ENCODE results near the gene SLC37A4.

The SLC37A4 gene

GRCh38 chr11:119026970-119027369, 3.7 kb downstream of the SLC37A4 start:
- WGBS, 2 donors (ENCODE audit: extremely low coverage in 2 of 2, insufficient read length in 2 of 2, insufficient replicate concordance in 1 of 2) = no CpG with 5 or more reads among the region's 2 CpGs
- peaks cover 51 to 72% of the 10 kb centered on the region in 2 donors for H3K36me3 ChIP-seq (replicated peaks in 1 of 2; ENCODE audit: control insufficient read depth in 2 of 2, insufficient read depth in 2 of 2, low read length in 2 of 2)
- H3K23ac ChIP-seq (ENCODE audit: low read depth, low read length, poor library complexity) = no peak overlapping the region
- peaks cover 6 to 12% of the 10 kb centered on the region in 2 donors for H3K4me1 ChIP-seq (ENCODE audit: control insufficient read depth in 2 of 2, insufficient read depth in 1 of 2, low read depth in 1 of 2, low read length in 2 of 2)
- no peak overlapping the region for H2AK5ac ChIP-seq (ENCODE audit: low read depth, low read length)
- peaks cover 19% of the 10 kb centered on the region for H3K79me1 ChIP-seq (ENCODE audit: low read depth, low read length)
- H2BK12ac ChIP-seq (ENCODE audit: low read length) = no peak overlapping the region
- no peak overlapping the region for H3K14ac ChIP-seq (ENCODE audit: low read length)
- DNase-seq (ENCODE audit: low spot score) = no peak
- no peak overlapping the region for H2BK5ac ChIP-seq (ENCODE audit: low read length)
- H4K91ac ChIP-seq (ENCODE audit: low read depth, low read length, poor library complexity) = no peak overlapping the region
- H2AFZ ChIP-seq (ENCODE audit: low read length) = no peak overlapping the region
- no peaks in the 10 kb centered on the region for H3K9me3 ChIP-seq (replicated peaks in 1 of 2; ENCODE audit: control insufficient read depth in 2 of 2, insufficient read depth in 1 of 2, low read depth in 1 of 2, low read length in 2 of 2)
- no peak overlapping the region for H2BK15ac ChIP-seq (ENCODE audit: low read length)
- no peak overlapping the region for H3K4me3 ChIP-seq (ENCODE audit: low read length in 2 of 2)
- no peak overlapping the region for H3K18ac ChIP-seq (ENCODE audit: low read length)
- H3K9ac ChIP-seq (ENCODE audit: low read depth, low read length, poor library complexity) = no peak overlapping the region
- no peaks in the 10 kb centered on the region for H3K27me3 ChIP-seq (ENCODE audit: control insufficient read depth in 3 of 3, insufficient read depth in 3 of 3, low read depth in 1 of 3, low read length in 3 of 3)
- H2BK120ac ChIP-seq (ENCODE audit: low read depth, low read length) = no peak overlapping the region
- H4K8ac ChIP-seq (ENCODE audit: low read depth, low read length) = no peak overlapping the region
- H3K27ac ChIP-seq (replicated peaks; ENCODE audit: low read length) = no peak overlapping the region
- H3K4ac ChIP-seq (ENCODE audit: low read length) = no peak overlapping the region
- no peak overlapping the region for H3K4me2 ChIP-seq (ENCODE audit: insufficient read depth, low read length, poor library complexity, severe bottlenecking)

- no peak for DNase-seq (ENCODE audit: low spot score)
- H3K36me3 ChIP-seq (replicated peaks in 1 of 2; ENCODE audit: control insufficient read depth in 2 of 2, insufficient read depth in 2 of 2, low read length in 2 of 2) = peaks cover 56 to 80% of the 10 kb centered on the region in 2 donors
- no peak overlapping the region for H3K18ac ChIP-seq (ENCODE audit: low read length)
- no peak overlapping the region for H2AFZ ChIP-seq (ENCODE audit: low read length)
- H2BK5ac ChIP-seq (ENCODE audit: low read length) = peak overlapping the region; percentile 16
- H4K91ac ChIP-seq (ENCODE audit: low read depth, low read length, poor library complexity) = no peak overlapping the region
- H3K9me3 ChIP-seq (replicated peaks in 1 of 2; ENCODE audit: control insufficient read depth in 2 of 2, insufficient read depth in 1 of 2, low read depth in 1 of 2, low read length in 2 of 2) = no peaks in the 10 kb centered on the region
- H3K27me3 ChIP-seq (ENCODE audit: control insufficient read depth in 3 of 3, insufficient read depth in 3 of 3, low read depth in 1 of 3, low read length in 3 of 3) = no peaks in the 10 kb centered on the region
- no peak overlapping the region for H3K23ac ChIP-seq (ENCODE audit: low read depth, low read length, poor library complexity)
- no peak overlapping the region for H2AK5ac ChIP-seq (ENCODE audit: low read depth, low read length)
- H3K27ac ChIP-seq (replicated peaks; ENCODE audit: low read length) = no peak overlapping the region
- no peak overlapping the region for H3K9ac ChIP-seq (ENCODE audit: low read depth, low read length, poor library complexity)
- WGBS, 2 donors (ENCODE audit: extremely low coverage in 2 of 2, insufficient read length in 2 of 2, insufficient replicate concordance in 1 of 2) = no CpG with 5 or more reads among the region's 16 CpGs
- no peak overlapping the region for H3K4me3 ChIP-seq (ENCODE audit: low read length in 2 of 2)
- peaks cover 19% of the 10 kb centered on the region for H3K79me1 ChIP-seq (ENCODE audit: low read depth, low read length)
- H2BK12ac ChIP-seq (ENCODE audit: low read length) = no peak overlapping the region
- H4K8ac ChIP-seq (ENCODE audit: low read depth, low read length) = no peak overlapping the region
- no peak overlapping the region for H3K14ac ChIP-seq (ENCODE audit: low read length)
- H3K4ac ChIP-seq (ENCODE audit: low read length) = no peak overlapping the region
- no peak overlapping the region for H3K4me2 ChIP-seq (ENCODE audit: insufficient read depth, low read length, poor library complexity, severe bottlenecking)
- no peak overlapping the region for H2BK15ac ChIP-seq (ENCODE audit: low read length)
- peaks cover 6 to 12% of the 10 kb centered on the region in 2 donors for H3K4me1 ChIP-seq (ENCODE audit: control insufficient read depth in 2 of 2, insufficient read depth in 1 of 2, low read depth in 1 of 2, low read length in 2 of 2)
- H2BK120ac ChIP-seq (ENCODE audit: low read depth, low read length) = no peak overlapping the region
These were observed 4.5 kb downstream of the SLC37A4 start for GRCh38 chr11:119025978-119026766.

GRCh38 chr11:119025541-119025940, 5.1 kb downstream of the SLC37A4 start:
- Histone ChIP-seq H3K4me1 (ENCODE audit: control insufficient read depth in 2 of 2, insufficient read depth in 1 of 2, low read depth in 1 of 2, low read length in 2 of 2) (peaks cover 6 to 12% of the 10 kb centered on the region in 2 donors), H3K23ac (ENCODE audit: low read depth, low read length, poor library complexity) (no peak overlapping the region), H3K4me3 (ENCODE audit: low read length in 2 of 2) (no peak overlapping the region), H3K18ac (ENCODE audit: low read length) (no peak overlapping the region), H3K27ac (replicated peaks; ENCODE audit: low read length) (no peak overlapping the region), H3K27me3 (ENCODE audit: control insufficient read depth in 3 of 3, insufficient read depth in 3 of 3, low read depth in 1 of 3, low read length in 3 of 3) (no peaks in the 10 kb centered on the region), H3K4ac (ENCODE audit: low read length) (no peak overlapping the region), H3K9ac (ENCODE audit: low read depth, low read length, poor library complexity) (peak overlapping the region; percentile 26), H3K14ac (ENCODE audit: low read length) (no peak overlapping the region), H2BK15ac (ENCODE audit: low read length) (no peak overlapping the region), H2AK5ac (ENCODE audit: low read depth, low read length) (no peak overlapping the region), H3K9me3 (replicated peaks in 1 of 2; ENCODE audit: control insufficient read depth in 2 of 2, insufficient read depth in 1 of 2, low read depth in 1 of 2, low read length in 2 of 2) (no peaks in the 10 kb centered on the region), H3K79me1 (ENCODE audit: low read depth, low read length) (peaks cover 19% of the 10 kb centered on the region), H2AFZ (ENCODE audit: low read length) (no peak overlapping the region), H2BK5ac (ENCODE audit: low read length) (peak overlapping the region; percentile 16), H4K91ac (ENCODE audit: low read depth, low read length, poor library complexity) (no peak overlapping the region), H3K4me2 (ENCODE audit: insufficient read depth, low read length, poor library complexity, severe bottlenecking) (no peak overlapping the region), H2BK12ac (ENCODE audit: low read length) (no peak overlapping the region), H2BK120ac (ENCODE audit: low read depth, low read length) (no peak overlapping the region), H3K36me3 (replicated peaks in 1 of 2; ENCODE audit: control insufficient read depth in 2 of 2, insufficient read depth in 2 of 2, low read length in 2 of 2) (peaks cover 56 to 85% of the 10 kb centered on the region in 2 donors), H4K8ac (ENCODE audit: low read depth, low read length) (no peak overlapping the region)
- WGBS, 2 donors (ENCODE audit: extremely low coverage in 2 of 2, insufficient read length in 2 of 2, insufficient replicate concordance in 1 of 2) = no CpG with 5 or more reads among the region's 5 CpGs
- DNase-seq (ENCODE audit: low spot score) = no peak

- peaks cover 57 to 89% of the 10 kb centered on the region in 2 donors for H3K36me3 ChIP-seq (replicated peaks in 1 of 2; ENCODE audit: control insufficient read depth in 2 of 2, insufficient read depth in 2 of 2, low read length in 2 of 2)
These were observed 5.6 kb downstream of the SLC37A4 start for GRCh38 chr11:119025099-119025473.

More at GRCh38 chr11:119025099-119025473, 5.6 kb downstream of the SLC37A4 start:
- Histone ChIP-seq H3K9me3 (replicated peaks in 1 of 2; ENCODE audit: control insufficient read depth in 2 of 2, insufficient read depth in 1 of 2, low read depth in 1 of 2, low read length in 2 of 2) (no peaks in the 10 kb centered on the region), H3K4me1 (ENCODE audit: control insufficient read depth in 2 of 2, insufficient read depth in 1 of 2, low read depth in 1 of 2, low read length in 2 of 2) (peaks cover 6 to 12% of the 10 kb centered on the region in 2 donors), H2AK5ac (ENCODE audit: low read depth, low read length) (no peak overlapping the region), H3K79me1 (ENCODE audit: low read depth, low read length) (peaks cover 14% of the 10 kb centered on the region), H3K4ac (ENCODE audit: low read length) (no peak overlapping the region), H2BK15ac (ENCODE audit: low read length) (no peak overlapping the region), H2BK12ac (ENCODE audit: low read length) (no peak overlapping the region), H3K9ac (ENCODE audit: low read depth, low read length, poor library complexity) (no peak overlapping the region), H3K27me3 (ENCODE audit: control insufficient read depth in 3 of 3, insufficient read depth in 3 of 3, low read depth in 1 of 3, low read length in 3 of 3) (no peaks in the 10 kb centered on the region), H2AFZ (ENCODE audit: low read length) (no peak overlapping the region), H2BK5ac (ENCODE audit: low read length) (no peak overlapping the region), H2BK120ac (ENCODE audit: low read depth, low read length) (no peak overlapping the region), H3K14ac (ENCODE audit: low read length) (no peak overlapping the region), H3K4me3 (ENCODE audit: low read length in 2 of 2) (no peak overlapping the region), H3K23ac (ENCODE audit: low read depth, low read length, poor library complexity) (no peak overlapping the region), H3K18ac (ENCODE audit: low read length) (no peak overlapping the region), H4K91ac (ENCODE audit: low read depth, low read length, poor library complexity) (no peak overlapping the region), H4K8ac (ENCODE audit: low read depth, low read length) (no peak overlapping the region), H3K4me2 (ENCODE audit: insufficient read depth, low read length, poor library complexity, severe bottlenecking) (no peak overlapping the region), H3K27ac (replicated peaks; ENCODE audit: low read length) (no peak overlapping the region)
- no CpG with 5 or more reads among the region's 5 CpGs for WGBS, 2 donors (ENCODE audit: extremely low coverage in 2 of 2, insufficient read length in 2 of 2, insufficient replicate concordance in 1 of 2)
- DNase-seq (ENCODE audit: low spot score) = no peak
